ENCODE measurements around the gene STK38L. TPM values are rescaled to one million over a fixed set of nuclear protein-coding genes. Genes with fewer than 3 reads are reported as not detected.
A peak's percentile ranks its signal among the peaks of the same experiment; 100 is the strongest.

The STK38L gene
- total RNA-seq (100 to 1,000 TPM in 1 of 9 donors, 10 to 100 TPM in 8; 12.5 to 298 (median 25.6) TPM), polyA plus RNA-seq (10 to 100 TPM; 10.2 to 15.4 (median 10.9) TPM)
- long read RNA-seq, donor 1, full-length matches to known transcripts = 2 of 2 reads
- long read RNA-seq, donor 1, partial matches to known transcripts = 0 of 2 reads
- long read RNA-seq, donor 1, other reads (novel, unspliced or antisense) = 0 of 2 reads
- long read RNA-seq, donor 2 = 0 reads
- long read RNA-seq, donor 3, full-length matches to known transcripts = 1 of 1 reads
- long read RNA-seq, donor 3, partial matches to known transcripts = 0 of 1 reads
- long read RNA-seq, donor 3, other reads (novel, unspliced or antisense) = 0 of 1 reads
- long read RNA-seq, donor 4, partial matches to known transcripts = 1 of 4 reads
- long read RNA-seq, donor 4, other reads (novel, unspliced or antisense) = 2 of 4 reads
- long read RNA-seq, donor 5, full-length matches to known transcripts = 32 of 39 reads
- long read RNA-seq, donor 5, partial matches to known transcripts = 1 of 39 reads
- long read RNA-seq, donor 5, other reads (novel, unspliced or antisense) = 6 of 39 reads
- long read RNA-seq, donor 6, full-length matches to known transcripts = 3 of 6 reads
- long read RNA-seq, donor 6, partial matches to known transcripts = 1 of 6 reads
- long read RNA-seq, donor 6, other reads (novel, unspliced or antisense) = 2 of 6 reads
- long read RNA-seq, donor 7 = 0 reads
- long read RNA-seq, donor 8, full-length matches to known transcripts = 2 of 2 reads
- long read RNA-seq, donor 8, partial matches to known transcripts = 0 of 2 reads
- long read RNA-seq, donor 8, other reads (novel, unspliced or antisense) = 0 of 2 reads
- long read RNA-seq, donor 9, full-length matches to known transcripts = 1 of 1 reads
- long read RNA-seq, donor 9, partial matches to known transcripts = 0 of 1 reads
- long read RNA-seq, donor 9, other reads (novel, unspliced or antisense) = 0 of 1 reads
- long read RNA-seq, donor 10, full-length matches to known transcripts = 1 of 1 reads
- long read RNA-seq, donor 10, partial matches to known transcripts = 0 of 1 reads
- long read RNA-seq, donor 10, other reads (novel, unspliced or antisense) = 0 of 1 reads

DNA sequence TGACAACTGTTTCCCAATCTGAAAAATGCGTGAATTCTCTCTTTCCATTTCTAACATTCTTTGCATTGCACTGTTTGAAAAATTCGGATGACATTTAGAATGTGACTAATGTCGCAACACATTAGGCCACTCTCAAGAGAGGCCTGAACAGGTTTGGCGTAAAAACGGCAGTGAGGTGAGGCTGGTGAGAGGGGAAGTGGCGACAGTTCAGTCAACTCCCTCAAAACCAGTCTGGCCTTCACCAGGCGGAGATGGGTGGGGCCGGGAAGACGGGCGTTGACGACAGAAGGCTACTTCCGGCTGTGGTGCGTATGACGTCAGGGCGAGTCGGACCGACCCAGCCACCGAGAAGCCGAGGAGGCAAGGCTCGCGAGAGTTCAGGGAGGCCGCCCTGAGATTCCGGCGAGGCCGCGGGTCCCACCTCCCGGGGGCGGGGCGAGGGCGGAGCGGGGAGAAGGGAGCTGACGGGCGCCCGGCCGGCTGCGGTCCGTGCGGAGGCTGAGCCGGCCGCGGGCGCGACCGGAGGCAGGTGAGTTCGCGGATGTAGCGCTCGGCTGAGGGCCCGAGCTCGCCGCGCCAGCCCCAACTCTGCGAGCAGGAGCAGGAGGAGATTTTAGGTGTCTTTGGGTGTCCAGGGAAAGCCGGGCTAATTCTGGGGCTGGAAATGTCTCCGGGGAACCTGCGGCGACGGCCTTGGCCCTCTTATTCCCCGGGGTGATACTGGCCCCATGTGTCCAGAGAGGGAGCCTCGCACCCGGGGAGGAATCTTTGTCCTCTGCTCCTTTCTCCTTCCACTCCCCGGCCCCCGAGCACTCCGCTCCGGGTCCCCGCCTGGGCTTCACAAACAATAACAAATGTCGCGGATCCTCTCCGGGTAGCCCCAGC lies at the start of gene STK38L:
Gene STK38L, plus strand, starts transcription at position 483 of the 885 bp plus-strand sequence. CDS start 53,435 bp downstream, outside the sequence.
- Histone ChIP-seq H3K4me1 (replicated peaks in 1 of 2) (peaks cover 11 to 23% of the 10 kb centered on the region in 2 donors), H3K36me3 (replicated peaks in 1 of 2) (no peaks in the 10 kb centered on the region), H3K9me3 (replicated peaks in 1 of 3) (no peaks in the 10 kb centered on the region), H3K27ac (peak within 1 kb of the TSS; percentile 17 to 87 (median 78)), H3K27me3 (no peaks in the 10 kb centered on the region), H3K4me3 (peak within 1 kb of the TSS; percentile 63 to 82 (median 68))
- DNase-seq = peak; percentile 97 to 99 (median 98)
- TF ChIP-seq CTCF (IDR thresholded peaks at IDR 0.05) = peak in 5 of 6 experiments; percentile 7 to 37 (median 22)
- TF ChIP-seq POLR2A (IDR thresholded peaks at IDR 0.05) = peak; percentile 86 to 91
- intact Hi-C loops (cut with DNase I) = no loop called here
- WGBS, 4 donors = 5 to 18% (median 9%) methylated on average over 20 to 69 of the region's 69 CpGs

- no peaks in the 10 kb centered on the region for H3K36me3 ChIP-seq (replicated peaks in 1 of 2)
- H3K4me1 ChIP-seq (replicated peaks in 1 of 2) = no peaks in the 10 kb centered on the region
- WGBS, 4 donors = 74 to 80% (median 77%) methylated on average over 2 of the region's 2 CpGs
- no peaks in the 10 kb centered on the region for H3K27me3 ChIP-seq
- no peak overlapping the region for H3K27ac ChIP-seq
- H3K4me3 ChIP-seq = no peak overlapping the region
- H3K9me3 ChIP-seq (replicated peaks in 1 of 3) = no peaks in the 10 kb centered on the region
- DNase-seq = no peak
- intact Hi-C loops (cut with DNase I) = no loop called here
- TF ChIP-seq POLR2A (IDR thresholded peaks at IDR 0.05) (no peak), CTCF (IDR thresholded peaks at IDR 0.05) (no peak)
Observed at GRCh38 chr12:27194644-27195043, 49.4 kb upstream of the STK38L start.

GRCh38 chr12:27198036-27198435 lies 46.0 kb upstream of the STK38L start:
- DNase-seq = no peak
- intact Hi-C loops (cut with DNase I) = no loop called here

More at GRCh38 chr12:27198036-27198435, 46.0 kb upstream of the STK38L start:
- no peaks in the 10 kb centered on the region for H3K9me3 ChIP-seq (replicated peaks in 1 of 3)
- H3K4me3 ChIP-seq = no peak overlapping the region
- H3K4me1 ChIP-seq (replicated peaks in 1 of 2) = peaks cover 5 to 10% of the 10 kb centered on the region in 2 donors
- H3K27ac ChIP-seq = no peak overlapping the region
- TF ChIP-seq CTCF (IDR thresholded peaks at IDR 0.05) (no peak), POLR2A (IDR thresholded peaks at IDR 0.05) (no peak)
- H3K27me3 ChIP-seq = no peaks in the 10 kb centered on the region
- WGBS, 4 donors = 84 to 89% (median 87%) methylated on average over 3 of the region's 3 CpGs
- H3K36me3 ChIP-seq (replicated peaks in 1 of 2) = no peaks in the 10 kb centered on the region

Data from adrenal gland (tissue), 19 donors.